ENCODE measurements around the gene ELK4. TPM values are rescaled to one million over a fixed set of nuclear protein-coding genes. Genes with fewer than 3 reads are reported as not detected.

Gene ELK4
- total and polyA plus RNA-seq, 2 of the 8 experiments (the other 6 are each of a cell fraction or from before 2014, with no cell fraction given): 2.9 to 26.3 TPM

DNA sequence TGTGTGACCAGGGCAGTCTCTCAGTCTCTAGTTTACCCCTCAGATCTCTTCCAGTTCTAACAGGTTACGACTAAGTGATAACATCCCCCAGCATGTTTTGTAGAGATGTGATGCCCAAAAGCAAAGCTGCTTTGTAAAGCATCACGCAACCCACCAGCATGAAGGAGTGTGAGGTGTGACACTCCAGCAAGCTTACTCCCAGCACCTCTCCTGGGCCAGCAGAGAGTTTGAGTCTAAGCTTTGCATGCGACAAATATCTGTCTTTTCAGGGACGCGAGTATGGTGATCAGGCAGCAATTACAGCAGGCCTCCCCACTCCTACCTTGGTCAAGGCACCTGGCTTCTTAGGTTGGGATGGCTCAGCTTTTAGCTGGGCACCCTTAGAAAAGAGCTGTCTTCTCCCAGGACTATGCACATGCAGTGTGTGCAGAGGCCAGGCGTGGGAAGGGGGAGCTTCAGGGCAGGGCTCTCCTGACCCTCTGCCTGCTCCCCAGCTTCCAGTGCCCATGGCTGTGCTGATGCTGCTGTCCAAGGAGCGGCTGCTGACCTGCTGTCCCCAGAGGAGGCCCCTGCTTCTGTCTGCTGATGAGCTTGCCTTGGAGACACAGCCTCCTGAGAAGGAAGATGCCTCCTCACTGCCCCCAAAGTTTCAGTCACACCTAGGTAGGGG is 48.2 kb downstream of the ELK4 start (continued):
- TF ChIP-seq, protein P1, sequence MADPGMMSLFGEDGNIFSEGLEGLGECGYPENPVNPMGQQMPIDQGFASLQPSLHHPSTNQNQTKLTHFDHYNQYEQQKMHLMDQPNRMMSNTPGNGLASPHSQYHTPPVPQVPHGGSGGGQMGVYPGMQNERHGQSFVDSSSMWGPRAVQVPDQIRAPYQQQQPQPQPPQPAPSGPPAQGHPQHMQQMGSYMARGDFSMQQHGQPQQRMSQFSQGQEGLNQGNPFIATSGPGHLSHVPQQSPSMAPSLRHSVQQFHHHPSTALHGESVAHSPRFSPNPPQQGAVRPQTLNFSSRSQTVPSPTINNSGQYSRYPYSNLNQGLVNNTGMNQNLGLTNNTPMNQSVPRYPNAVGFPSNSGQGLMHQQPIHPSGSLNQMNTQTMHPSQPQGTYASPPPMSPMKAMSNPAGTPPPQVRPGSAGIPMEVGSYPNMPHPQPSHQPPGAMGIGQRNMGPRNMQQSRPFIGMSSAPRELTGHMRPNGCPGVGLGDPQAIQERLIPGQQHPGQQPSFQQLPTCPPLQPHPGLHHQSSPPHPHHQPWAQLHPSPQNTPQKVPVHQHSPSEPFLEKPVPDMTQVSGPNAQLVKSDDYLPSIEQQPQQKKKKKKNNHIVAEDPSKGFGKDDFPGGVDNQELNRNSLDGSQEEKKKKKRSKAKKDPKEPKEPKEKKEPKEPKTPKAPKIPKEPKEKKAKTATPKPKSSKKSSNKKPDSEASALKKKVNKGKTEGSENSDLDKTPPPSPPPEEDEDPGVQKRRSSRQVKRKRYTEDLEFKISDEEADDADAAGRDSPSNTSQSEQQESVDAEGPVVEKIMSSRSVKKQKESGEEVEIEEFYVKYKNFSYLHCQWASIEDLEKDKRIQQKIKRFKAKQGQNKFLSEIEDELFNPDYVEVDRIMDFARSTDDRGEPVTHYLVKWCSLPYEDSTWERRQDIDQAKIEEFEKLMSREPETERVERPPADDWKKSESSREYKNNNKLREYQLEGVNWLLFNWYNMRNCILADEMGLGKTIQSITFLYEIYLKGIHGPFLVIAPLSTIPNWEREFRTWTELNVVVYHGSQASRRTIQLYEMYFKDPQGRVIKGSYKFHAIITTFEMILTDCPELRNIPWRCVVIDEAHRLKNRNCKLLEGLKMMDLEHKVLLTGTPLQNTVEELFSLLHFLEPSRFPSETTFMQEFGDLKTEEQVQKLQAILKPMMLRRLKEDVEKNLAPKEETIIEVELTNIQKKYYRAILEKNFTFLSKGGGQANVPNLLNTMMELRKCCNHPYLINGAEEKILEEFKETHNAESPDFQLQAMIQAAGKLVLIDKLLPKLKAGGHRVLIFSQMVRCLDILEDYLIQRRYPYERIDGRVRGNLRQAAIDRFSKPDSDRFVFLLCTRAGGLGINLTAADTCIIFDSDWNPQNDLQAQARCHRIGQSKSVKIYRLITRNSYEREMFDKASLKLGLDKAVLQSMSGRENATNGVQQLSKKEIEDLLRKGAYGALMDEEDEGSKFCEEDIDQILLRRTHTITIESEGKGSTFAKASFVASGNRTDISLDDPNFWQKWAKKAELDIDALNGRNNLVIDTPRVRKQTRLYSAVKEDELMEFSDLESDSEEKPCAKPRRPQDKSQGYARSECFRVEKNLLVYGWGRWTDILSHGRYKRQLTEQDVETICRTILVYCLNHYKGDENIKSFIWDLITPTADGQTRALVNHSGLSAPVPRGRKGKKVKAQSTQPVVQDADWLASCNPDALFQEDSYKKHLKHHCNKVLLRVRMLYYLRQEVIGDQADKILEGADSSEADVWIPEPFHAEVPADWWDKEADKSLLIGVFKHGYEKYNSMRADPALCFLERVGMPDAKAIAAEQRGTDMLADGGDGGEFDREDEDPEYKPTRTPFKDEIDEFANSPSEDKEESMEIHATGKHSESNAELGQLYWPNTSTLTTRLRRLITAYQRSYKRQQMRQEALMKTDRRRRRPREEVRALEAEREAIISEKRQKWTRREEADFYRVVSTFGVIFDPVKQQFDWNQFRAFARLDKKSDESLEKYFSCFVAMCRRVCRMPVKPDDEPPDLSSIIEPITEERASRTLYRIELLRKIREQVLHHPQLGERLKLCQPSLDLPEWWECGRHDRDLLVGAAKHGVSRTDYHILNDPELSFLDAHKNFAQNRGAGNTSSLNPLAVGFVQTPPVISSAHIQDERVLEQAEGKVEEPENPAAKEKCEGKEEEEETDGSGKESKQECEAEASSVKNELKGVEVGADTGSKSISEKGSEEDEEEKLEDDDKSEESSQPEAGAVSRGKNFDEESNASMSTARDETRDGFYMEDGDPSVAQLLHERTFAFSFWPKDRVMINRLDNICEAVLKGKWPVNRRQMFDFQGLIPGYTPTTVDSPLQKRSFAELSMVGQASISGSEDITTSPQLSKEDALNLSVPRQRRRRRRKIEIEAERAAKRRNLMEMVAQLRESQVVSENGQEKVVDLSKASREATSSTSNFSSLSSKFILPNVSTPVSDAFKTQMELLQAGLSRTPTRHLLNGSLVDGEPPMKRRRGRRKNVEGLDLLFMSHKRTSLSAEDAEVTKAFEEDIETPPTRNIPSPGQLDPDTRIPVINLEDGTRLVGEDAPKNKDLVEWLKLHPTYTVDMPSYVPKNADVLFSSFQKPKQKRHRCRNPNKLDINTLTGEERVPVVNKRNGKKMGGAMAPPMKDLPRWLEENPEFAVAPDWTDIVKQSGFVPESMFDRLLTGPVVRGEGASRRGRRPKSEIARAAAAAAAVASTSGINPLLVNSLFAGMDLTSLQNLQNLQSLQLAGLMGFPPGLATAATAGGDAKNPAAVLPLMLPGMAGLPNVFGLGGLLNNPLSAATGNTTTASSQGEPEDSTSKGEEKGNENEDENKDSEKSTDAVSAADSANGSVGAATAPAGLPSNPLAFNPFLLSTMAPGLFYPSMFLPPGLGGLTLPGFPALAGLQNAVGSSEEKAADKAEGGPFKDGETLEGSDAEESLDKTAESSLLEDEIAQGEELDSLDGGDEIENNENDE (IDR thresholded peaks at IDR 0.05; ENCODE audit: insufficient replicate concordance, low read length): no peak
- TF ChIP-seq TAF1 (IDR thresholded peaks at IDR 0.05; ENCODE audit: low read depth, low read length): no peak
- TF ChIP-seq, protein P2, sequence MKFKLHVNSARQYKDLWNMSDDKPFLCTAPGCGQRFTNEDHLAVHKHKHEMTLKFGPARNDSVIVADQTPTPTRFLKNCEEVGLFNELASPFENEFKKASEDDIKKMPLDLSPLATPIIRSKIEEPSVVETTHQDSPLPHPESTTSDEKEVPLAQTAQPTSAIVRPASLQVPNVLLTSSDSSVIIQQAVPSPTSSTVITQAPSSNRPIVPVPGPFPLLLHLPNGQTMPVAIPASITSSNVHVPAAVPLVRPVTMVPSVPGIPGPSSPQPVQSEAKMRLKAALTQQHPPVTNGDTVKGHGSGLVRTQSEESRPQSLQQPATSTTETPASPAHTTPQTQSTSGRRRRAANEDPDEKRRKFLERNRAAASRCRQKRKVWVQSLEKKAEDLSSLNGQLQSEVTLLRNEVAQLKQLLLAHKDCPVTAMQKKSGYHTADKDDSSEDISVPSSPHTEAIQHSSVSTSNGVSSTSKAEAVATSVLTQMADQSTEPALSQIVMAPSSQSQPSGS (IDR thresholded peaks at IDR 0.05; ENCODE audit: low read length): no peak
- no peak for TF ChIP-seq BACH1 (IDR thresholded peaks at IDR 0.05; ENCODE audit: low read length)
- no peak for TF ChIP-seq MAFK (IDR thresholded peaks at IDR 0.05; ENCODE audit: low read depth, low read length)
- TF ChIP-seq POLR2AphosphoS5 (IDR thresholded peaks at IDR 0.05; ENCODE audit: low read depth, low read length): no peak
